ENCODE results near the gene GRPEL2.
A peak's percentile ranks its signal among the peaks of the same experiment; 100 is the strongest.

GRPEL2 gene

GRCh38 chr5:149317281-149318048 is 27.8 kb upstream of the GRPEL2 start:
- Histone ChIP-seq H3K27ac (no peak overlapping the region), H3K4me3 (no peak overlapping the region)

- H3K4me3 ChIP-seq: no peak overlapping the region
- no peak overlapping the region for H3K27ac ChIP-seq
Measured at GRCh38 chr5:149319174-149319573, 26.1 kb upstream of the GRPEL2 start.

GRCh38 chr5:149320791-149321330 is 24.4 kb upstream of the GRPEL2 start:
- no peak overlapping the region for H3K4me3 ChIP-seq
- H3K27ac ChIP-seq: peak overlapping the region in 17 of 21 experiments; percentile 27 to 83 (median 63)

GRCh38 chr5:149322518-149322917 is 22.8 kb upstream of the GRPEL2 start:
- no peak overlapping the region for H3K4me3 ChIP-seq
- peak overlapping the region in 3 of 21 experiments; percentile 1 to 56 (median 10) for H3K27ac ChIP-seq

GRCh38 chr5:149323210-149323609 is 22.1 kb upstream of the GRPEL2 start:
- peak overlapping the region in 5 of 21 experiments; percentile 1 to 63 (median 32) for H3K27ac ChIP-seq
- H3K4me3 ChIP-seq: no peak overlapping the region

- peak overlapping the region in 5 of 21 experiments; percentile 15 to 63 (median 32) for H3K27ac ChIP-seq
- H3K4me3 ChIP-seq: no peak overlapping the region
Measured at GRCh38 chr5:149323621-149324205, 21.6 kb upstream of the GRPEL2 start.

- Histone ChIP-seq H3K27ac (peak overlapping the region in 10 of 21 experiments; percentile 1 to 60 (median 29)), H3K4me3 (no peak overlapping the region)
Measured at GRCh38 chr5:149324641-149325040, 20.7 kb upstream of the GRPEL2 start.

GRCh38 chr5:149325166-149325735 is 20.0 kb upstream of the GRPEL2 start:
- H3K27ac ChIP-seq: peak overlapping the region in 11 of 21 experiments; percentile 1 to 48 (median 26)
- H3K4me3 ChIP-seq: no peak overlapping the region

- H3K4me3 ChIP-seq: no peak overlapping the region
- peak overlapping the region in 3 of 21 experiments; percentile 5 to 42 (median 24) for H3K27ac ChIP-seq
Measured at GRCh38 chr5:149325894-149326293, 19.4 kb upstream of the GRPEL2 start.

GRCh38 chr5:149326611-149327010 is 18.7 kb upstream of the GRPEL2 start:
- H3K27ac ChIP-seq: no peak overlapping the region

GRCh38 chr5:149328177-149328576 is 17.1 kb upstream of the GRPEL2 start:
- no peak overlapping the region for H3K4me3 ChIP-seq

More at GRCh38 chr5:149326611-149327010, 18.7 kb upstream of the GRPEL2 start:
- H3K4me3 ChIP-seq: no peak overlapping the region

GRCh38 chr5:149333711-149334443 is 11.4 kb upstream of the GRPEL2 start:
- H3K27ac ChIP-seq: peak overlapping the region in 10 of 21 experiments; percentile 3 to 73 (median 30)
- H3K4me3 ChIP-seq: no peak overlapping the region

More at GRCh38 chr5:149328177-149328576, 17.1 kb upstream of the GRPEL2 start:
- no peak overlapping the region for H3K27ac ChIP-seq

- Histone ChIP-seq H3K4me3 (no peak overlapping the region), H3K27ac (peak overlapping the region in 1 of 21 experiments; percentile 30)
Measured at GRCh38 chr5:149337736-149338135, 7.6 kb upstream of the GRPEL2 start.

- peak overlapping the region in 1 of 21 experiments; percentile 30 for H3K27ac ChIP-seq
- H3K4me3 ChIP-seq: no peak overlapping the region
Measured at GRCh38 chr5:149338364-149338763, 6.9 kb upstream of the GRPEL2 start.

- Histone ChIP-seq H3K4me3 (no peak overlapping the region), H3K27ac (peak overlapping the region in 1 of 21 experiments; percentile 46)
Measured at GRCh38 chr5:149340920-149341319, 4.4 kb upstream of the GRPEL2 start.

GRCh38 chr5:149341876-149342275 is 3.4 kb upstream of the GRPEL2 start:
- Histone ChIP-seq H3K27ac (peak overlapping the region in 1 of 21 experiments; percentile 46), H3K4me3 (no peak overlapping the region)

GRCh38 chr5:149344151-149344550 is 1.1 kb upstream of the GRPEL2 start:
- peak overlapping the region in 8 of 21 experiments; percentile 11 to 90 (median 88) for H3K27ac ChIP-seq
- no peak overlapping the region for H3K4me3 ChIP-seq

GRCh38 chr5:149345892-149346222 is 558 bp downstream of the GRPEL2 start:
- peak overlapping the region in 20 of 21 experiments; percentile 57 to 93 (median 85) for H3K27ac ChIP-seq

GRCh38 chr5:149348518-149348917 is 3.2 kb downstream of the GRPEL2 start:
- Histone ChIP-seq H3K27ac (peak overlapping the region in 8 of 21 experiments; percentile 9 to 90 (median 48)), H3K4me3 (no peak overlapping the region)

More at GRCh38 chr5:149345892-149346222, 558 bp downstream of the GRPEL2 start:
- peak overlapping the region; percentile 74 to 96 (median 84) for H3K4me3 ChIP-seq

Data from skin epidermis (tissue), 12 donors.